Ascending aorta (tissue), 2 donors: ENCODE results near the gene PGP. TPM values are rescaled to one million over a fixed set of nuclear protein-coding genes. Genes with fewer than 3 reads are reported as not detected.
A peak's percentile ranks its signal among the peaks of the same experiment; 100 is the strongest.

Experiments
- DNase-seq, 2 donors: peaks; one replicate each; pipeline ENCODE4 v3.0.0-alpha.2; 2019; ENCODE audit warnings: low spot score in 2 of 2
- H3K27ac ChIP-seq, 2 donors: fragments of 200-600 bp; sonication (generic); one replicate each; pipeline ENCODE4 v1.5.1; 2016 to 2017; ENCODE audit warnings: mild to moderate bottlenecking in 1 of 2
- H3K27me3 ChIP-seq: fragments of 200-600 bp; sonication (generic); one replicate; pipeline ENCODE4 v1.5.1; 2017
- H3K36me3 ChIP-seq, 2 donors: fragments of 200-600 bp; sonication (generic); one replicate each; pipeline ENCODE4 v1.5.1; 2016
- H3K4me1 ChIP-seq, 2 donors: fragments of 200-600 bp; sonication (generic); one replicate each; pipeline ENCODE4 v1.5.1; 2016 to 2017; ENCODE audit warnings: mild to moderate bottlenecking in 1 of 2
- H3K4me3 ChIP-seq, 2 donors: fragments of 200-600 bp; sonication (generic); one replicate each; pipeline ENCODE4 v1.5.1; 2016 to 2017; ENCODE audit warnings: mild to moderate bottlenecking in 1 of 2
- H3K9me3 ChIP-seq, 2 donors: fragments of 200-600 bp; sonication (generic); one replicate each; pipeline ENCODE4 v1.5.1; 2016
- CTCF ChIP-seq, 3 experiments: fragments of 200-600 bp in 2 of 3; fragments of 450-650 bp in 1 of 3; sonication (generic) in 2 of 3; IDR thresholded peaks; one replicate each; pipeline ENCODE4 v1.5.1; 2016 to 2019; ENCODE audit warnings: antibody characterized with exemption in 3 of 3, mild to moderate bottlenecking in 1 of 3, moderate library complexity in 1 of 3
- intact Hi-C: fragments of 100-400 bp; cut with DNase I; formaldehyde crosslinking; loops from one replicate; pipeline ENCODE4 v1.15.1; 2023
- total RNA-seq: library from RNA; depleted of rRNA; stranded (reverse); fragments of >200 nt; gene quantifications from one replicate; pipeline ENCODE4 v1.1.0, GENCODE V29; 2016

PGP gene
- total RNA-seq, 1 donor from 2014 or later, result 21.5 TPM

GRCh38 chr16:2253293-2253692 lies 38.7 kb upstream of the PGP start:
- peaks cover 10 to 11% of the 10 kb centered on the region in 2 donors for H3K4me1 ChIP-seq
- TF ChIP-seq CTCF (IDR thresholded peaks at IDR 0.05), result no peak
- no peak for DNase-seq
- no peaks in the 10 kb centered on the region for H3K27me3 ChIP-seq
- H3K4me3 ChIP-seq, result no peak overlapping the region
- peaks cover 48 to 55% of the 10 kb centered on the region in 2 donors for H3K36me3 ChIP-seq
- intact Hi-C loops, result loop anchor here (5.0 to 10.0 kb wide), 2 partner anchors 41 to 228 kb away; partner anchors contain the start of genes BRICD5, NHERF2 and PGP
- no peaks in the 10 kb centered on the region for H3K9me3 ChIP-seq
- no peak overlapping the region for H3K27ac ChIP-seq

GRCh38 chr16:2252806-2253148 lies 38.1 kb upstream of the PGP start:
- Histone ChIP-seq H3K27me3 (no peaks in the 10 kb centered on the region), H3K4me1 (peaks cover 10 to 11% of the 10 kb centered on the region in 2 donors), H3K36me3 (peaks cover 42 to 50% of the 10 kb centered on the region in 2 donors), H3K9me3 (no peaks in the 10 kb centered on the region), H3K27ac (no peak overlapping the region), H3K4me3 (no peak overlapping the region)
- DNase-seq, result no peak
- no peak for TF ChIP-seq CTCF (IDR thresholded peaks at IDR 0.05)
- intact Hi-C loops, result loop anchor here (5.0 to 10.0 kb wide), 2 partner anchors 40 to 228 kb away; partner anchors contain the start of genes BRICD5, NHERF2 and PGP

GRCh38 chr16:2251296-2252111 lies 36.9 kb upstream of the PGP start, which contains the start of gene ECI1:
Gene ECI1, minus strand, starts transcription at chr16:2251587. Its CDS starts 21 bp downstream, at chr16:2251566.
- Histone ChIP-seq H3K36me3 (peaks cover 39% of the 10 kb centered on the region in 2 donors), H3K27ac (peak within 1 kb of the TSS; percentile 82 to 88), H3K4me1 (peaks cover 10 to 11% of the 10 kb centered on the region in 2 donors), H3K27me3 (no peaks in the 10 kb centered on the region), H3K4me3 (peak within 1 kb of the TSS; percentile 80 to 86), H3K9me3 (no peaks in the 10 kb centered on the region)
- peak; percentile 73 to 76 (median 74) for TF ChIP-seq CTCF (IDR thresholded peaks at IDR 0.05)
- peak; percentile 74 to 98 for DNase-seq
- intact Hi-C loops, result loop anchor here (1.0 to 10.0 kb wide), 5 partner anchors 17 to 227 kb away; partner anchors contain the start of genes BRICD5, E4F1, NHERF2 and PGP

GRCh38 chr16:2250652-2251295 lies 36.1 kb upstream of the PGP start:
- TF ChIP-seq CTCF (IDR thresholded peaks at IDR 0.05), result no peak
- intact Hi-C loops, result loop anchor here (1.0 to 10.0 kb wide), 5 partner anchors 18 to 226 kb away; partner anchors contain the start of genes BRICD5, E4F1, NHERF2 and PGP
- H3K4me1 ChIP-seq, result peaks cover 10 to 11% of the 10 kb centered on the region in 2 donors

GRCh38 chr16:2246301-2246885 lies 31.8 kb upstream of the PGP start:
- Histone ChIP-seq H3K27me3 (no peaks in the 10 kb centered on the region), H3K4me1 (peaks cover 5% of the 10 kb centered on the region in 2 donors), H3K4me3 (no peak overlapping the region), H3K9me3 (no peaks in the 10 kb centered on the region), H3K36me3 (peaks cover 44% of the 10 kb centered on the region in 2 donors), H3K27ac (no peak overlapping the region)
- no peak for TF ChIP-seq CTCF (IDR thresholded peaks at IDR 0.05)
- DNase-seq, result no peak
- intact Hi-C loops, result no loop called here

More at GRCh38 chr16:2250652-2251295, 36.1 kb upstream of the PGP start:
- Histone ChIP-seq H3K36me3 (peaks cover 39% of the 10 kb centered on the region in 2 donors), H3K9me3 (no peaks in the 10 kb centered on the region), H3K27me3 (no peaks in the 10 kb centered on the region), H3K4me3 (peak overlapping the region; percentile 80 to 86), H3K27ac (peak overlapping the region; percentile 82 to 88)
- no peak for DNase-seq
